GM12878 (cell line): Measurements from ENCODE around the gene SPRED2. TPM values are rescaled to one million over a fixed set of nuclear protein-coding genes. Genes with fewer than 3 reads are reported as not detected.

Source experiments
- BCLAF1 ChIP-seq: fragments of 450-650 bp; IDR thresholded peaks from 2 replicates; pipeline ENCODE4 v1.6.1; 2017; ENCODE audit warnings: antibody characterized with exemption, mild to moderate bottlenecking, moderate library complexity
- CEBPB ChIP-seq, 2 experiments: fragments of 150-350 bp in 1 of 2; IDR thresholded peaks; 2 replicates each; pipeline ENCODE4 v1.6.1; 2012 to 2014; ENCODE audit warnings: low read depth in 2 of 2, low read length in 2 of 2, borderline replicate concordance in 1 of 2, inconsistent platforms in 1 of 2
- CEBPZ ChIP-seq: fragments of 150-350 bp; IDR thresholded peaks from 2 replicates; pipeline ENCODE4 v1.6.1; 2016; ENCODE audit warnings: low read depth, low read length
- HSF1 ChIP-seq: fragments of 150-350 bp; IDR thresholded peaks from 2 replicates; pipeline ENCODE4 v1.6.1; 2014; ENCODE audit warnings: mild to moderate bottlenecking, low read depth, low read length
- IKZF2 ChIP-seq, 2 experiments: fragments of 450-650 bp; IDR thresholded peaks; 2 replicates each; pipeline ENCODE4 v1.6.1; 2017; ENCODE audit warnings: mild to moderate bottlenecking in 2 of 2, moderate library complexity in 2 of 2
- MXI1 ChIP-seq: fragments of 150-350 bp; IDR thresholded peaks from 2 replicates; pipeline ENCODE4 v1.6.1; 2011; ENCODE audit warnings: low read depth, mild to moderate bottlenecking, inconsistent platforms, low read length, improper control_type of control experiment
- NR2C1 ChIP-seq: fragments of 450-650 bp; IDR thresholded peaks from 2 replicates; pipeline ENCODE4 v1.6.1; 2017; ENCODE audit warnings: antibody characterized with exemption, mild to moderate bottlenecking, moderate library complexity
- RBBP5 ChIP-seq: fragments of 200-600 bp; sonication (generic); conservative IDR thresholded peaks from 2 replicates; pipeline ENCODE4 v1.6.1; 2016
- SIN3A ChIP-seq: IDR thresholded peaks from 2 replicates; pipeline ENCODE4 v1.6.1; 2012; ENCODE audit warnings: low read depth, low read length, improper control_type of control experiment
- SIX5 ChIP-seq: IDR thresholded peaks from 2 replicates; pipeline ENCODE4 v1.6.1; 2011; ENCODE audit warnings: mild to moderate bottlenecking, low read depth, low read length, moderate library complexity; ENCODE audit not compliant: severe bottlenecking
- WRNIP1 ChIP-seq: IDR thresholded peaks from 2 replicates; pipeline ENCODE4 v1.6.1; 2011; ENCODE audit warnings: low read depth, low read length, improper control_type of control experiment, borderline replicate concordance
- ZBED1 ChIP-seq: IDR thresholded peaks from 2 replicates; pipeline ENCODE4 v1.6.1; 2016; ENCODE audit warnings: borderline replicate concordance
- ZNF274 ChIP-seq: IDR thresholded peaks from one replicate; pipeline ENCODE4 v1.8.0; 2011; ENCODE audit not compliant: insufficient read length, insufficient read depth
- ZNF384 ChIP-seq: IDR thresholded peaks from 2 replicates; pipeline ENCODE4 v1.6.1; 2012; ENCODE audit warnings: low read depth, mild to moderate bottlenecking, low read length, improper control_type of control experiment, borderline replicate concordance
- polyA plus RNA-seq, 11 experiments: library from polyadenylated mRNA; depleted of rRNA in 4 of 11; unstranded in 6 of 11; stranded (reverse) in 5 of 11; fragments of >200 nt; fragmentation: Nextera tagmentation in 4 of 11; fragmentation: Illumina TruSeq in 1 of 11; extraction: Ambion mirVana in 4 of 11; extraction: Trizol in 1 of 11; gene quantifications; 1 replicate in 1 of 11; 2 replicates in 10 of 11; pipeline versions ENCODE4 v1.2.1 to v1.2.3, GENCODE V29; 2011 to 2016; ENCODE audit warnings: inconsistent platforms in 2 of 11, missing spikeins in 2 of 11, low read depth in 1 of 11
- total RNA-seq, 4 experiments: library from RNA; depleted of rRNA in 3 of 4; stranded (reverse); fragments of >200 nt in 3 of 4; fragmentation: Illumina TruSeq in 1 of 4; extraction: Trizol in 1 of 4; gene quantifications; 2 replicates each; pipeline versions ENCODE4 v1.2.1 to v1.2.3, GENCODE V29; 2013 to 2021
- TF ChIP-seq, protein P1 (sequence below): fragments of 450-650 bp; formaldehyde crosslinking; IDR thresholded peaks from 2 replicates; pipeline ENCODE4 v1.4.0; 2020; ENCODE audit warnings: mild to moderate bottlenecking, moderate library complexity
- TF ChIP-seq, protein P2 (sequence below): IDR thresholded peaks from 2 replicates; pipeline ENCODE4 v1.6.1; 2011; ENCODE audit warnings: low read depth, mild to moderate bottlenecking, low read length, moderate library complexity, borderline replicate concordance; ENCODE audit errors: extremely low read depth

The SPRED2 gene
- total and polyA plus RNA-seq, 10 of the 15 experiments (the other 5 are each of a cell fraction or from before 2014, with no cell fraction given), result 3.0 to 23.9 (median 9.7) TPM

- TF ChIP-seq CEBPZ (no peak), SIN3A (no peak), RBBP5 (no peak), WRNIP1 (no peak), ZNF274 (no peak), MXI1 (no peak), CEBPB (IDR thresholded peaks at IDR 0.05; ENCODE audit: borderline replicate concordance in 1 of 2, low read depth in 2 of 2, low read length in 2 of 2) (no peak), IKZF2 (IDR thresholded peaks at IDR 0.05) (peak; percentile 84 to 85), HSF1 (no peak), NR2C1 (peak; percentile 93), ZBED1 (no peak), BCLAF1 (no peak), ZNF384 (no peak), SIX5 (no peak)
- TF ChIP-seq, protein P1, sequence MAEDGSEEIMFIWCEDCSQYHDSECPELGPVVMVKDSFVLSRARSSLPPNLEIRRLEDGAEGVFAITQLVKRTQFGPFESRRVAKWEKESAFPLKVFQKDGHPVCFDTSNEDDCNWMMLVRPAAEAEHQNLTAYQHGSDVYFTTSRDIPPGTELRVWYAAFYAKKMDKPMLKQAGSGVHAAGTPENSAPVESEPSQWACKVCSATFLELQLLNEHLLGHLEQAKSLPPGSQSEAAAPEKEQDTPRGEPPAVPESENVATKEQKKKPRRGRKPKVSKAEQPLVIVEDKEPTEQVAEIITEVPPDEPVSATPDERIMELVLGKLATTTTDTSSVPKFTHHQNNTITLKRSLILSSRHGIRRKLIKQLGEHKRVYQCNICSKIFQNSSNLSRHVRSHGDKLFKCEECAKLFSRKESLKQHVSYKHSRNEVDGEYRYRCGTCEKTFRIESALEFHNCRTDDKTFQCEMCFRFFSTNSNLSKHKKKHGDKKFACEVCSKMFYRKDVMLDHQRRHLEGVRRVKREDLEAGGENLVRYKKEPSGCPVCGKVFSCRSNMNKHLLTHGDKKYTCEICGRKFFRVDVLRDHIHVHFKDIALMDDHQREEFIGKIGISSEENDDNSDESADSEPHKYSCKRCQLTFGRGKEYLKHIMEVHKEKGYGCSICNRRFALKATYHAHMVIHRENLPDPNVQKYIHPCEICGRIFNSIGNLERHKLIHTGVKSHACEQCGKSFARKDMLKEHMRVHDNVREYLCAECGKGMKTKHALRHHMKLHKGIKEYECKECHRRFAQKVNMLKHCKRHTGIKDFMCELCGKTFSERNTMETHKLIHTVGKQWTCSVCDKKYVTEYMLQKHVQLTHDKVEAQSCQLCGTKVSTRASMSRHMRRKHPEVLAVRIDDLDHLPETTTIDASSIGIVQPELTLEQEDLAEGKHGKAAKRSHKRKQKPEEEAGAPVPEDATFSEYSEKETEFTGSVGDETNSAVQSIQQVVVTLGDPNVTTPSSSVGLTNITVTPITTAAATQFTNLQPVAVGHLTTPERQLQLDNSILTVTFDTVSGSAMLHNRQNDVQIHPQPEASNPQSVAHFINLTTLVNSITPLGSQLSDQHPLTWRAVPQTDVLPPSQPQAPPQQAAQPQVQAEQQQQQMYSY (CRISPR knock-in tag), result no peak
- TF ChIP-seq, protein P2, sequence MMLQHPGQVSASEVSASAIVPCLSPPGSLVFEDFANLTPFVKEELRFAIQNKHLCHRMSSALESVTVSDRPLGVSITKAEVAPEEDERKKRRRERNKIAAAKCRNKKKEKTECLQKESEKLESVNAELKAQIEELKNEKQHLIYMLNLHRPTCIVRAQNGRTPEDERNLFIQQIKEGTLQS, result no peak
These were observed 11.5 kb downstream of the SPRED2 start (continued) for GRCh38 chr2:65420712-65421431.
